Colonic mucosa (tissue), 4 donors: Measurements from ENCODE around the gene ACOXL. TPM values are rescaled to one million over a fixed set of nuclear protein-coding genes. Genes with fewer than 3 reads are reported as not detected.

Experiments used
- DNase-seq: peaks from one replicate; pipeline ENCODE4 v3.0.0-alpha.2; 2020
- H3K27ac ChIP-seq: fragments of 200-600 bp; one replicate; pipeline ENCODE4 v1.8.0; 2021
- H3K27me3 ChIP-seq: fragments of 200-600 bp; one replicate; pipeline ENCODE4 v1.8.0; 2021
- H3K36me3 ChIP-seq: fragments of 200-600 bp; one replicate; pipeline ENCODE4 v1.8.0; 2021
- H3K4me1 ChIP-seq: fragments of 200-600 bp; one replicate; pipeline ENCODE4 v1.8.0; 2021; ENCODE audit warnings: mild to moderate bottlenecking
- H3K4me3 ChIP-seq: fragments of 200-600 bp; one replicate; pipeline ENCODE4 v1.8.0; 2021
- H3K9ac ChIP-seq, 2 donors: one replicate each; pipeline ENCODE4 v1.7.0; 2013; ENCODE audit warnings: control low read depth in 2 of 2, low read depth in 2 of 2, low read length in 2 of 2
- H3K9me3 ChIP-seq: fragments of 200-600 bp; one replicate; pipeline ENCODE4 v1.8.0; 2021
- CTCF ChIP-seq: fragments of 200-600 bp; IDR thresholded peaks from one replicate; pipeline ENCODE4 v1.8.0; 2022; ENCODE audit warnings: antibody characterized with exemption, mild to moderate bottlenecking
- intact Hi-C: fragments of 100-400 bp; cut with DNase I; formaldehyde crosslinking; loops from one replicate; pipeline ENCODE4 v1.14.1; 2022
- total RNA-seq, 2 donors: library from RNA; stranded (reverse); fragmentation: NEBNext Ultra II Directional in 1 of 2; extraction: Animal tissue kit (Norgen Biotek cat#: 25700) in 1 of 2; gene quantifications; one replicate each; pipeline ENCODE4 v1.2.1, GENCODE V29; 2021
- donor health status: healthy.
- donor health status: DM: no; HTN: no; CAD: no.
- donor health status: DM: no; HTN: no; CAD: no.

Gene ACOXL
- total RNA-seq, 2 donors from 2014 or later, result 0.32 to 0.82 TPM

GRCh38 chr2:111100765-111101162 is 368.4 kb downstream of the ACOXL start:
- no peaks in the 10 kb centered on the region for H3K27me3 ChIP-seq
- H3K27ac ChIP-seq, result no peak overlapping the region
- intact Hi-C loops, result no loop called here
- DNase-seq, result no peak
- H3K4me1 ChIP-seq, result no peaks in the 10 kb centered on the region
- H3K9me3 ChIP-seq, result no peaks in the 10 kb centered on the region
- no peak for TF ChIP-seq CTCF
- H3K9ac ChIP-seq, result no peak overlapping the region
- no peaks in the 10 kb centered on the region for H3K36me3 ChIP-seq
- H3K4me3 ChIP-seq, result no peak overlapping the region

GRCh38 chr2:111101592-111101991 is 369.2 kb downstream of the ACOXL start:
- no peak for TF ChIP-seq CTCF
- Histone ChIP-seq H3K4me1 (no peaks in the 10 kb centered on the region), H3K27me3 (no peaks in the 10 kb centered on the region), H3K9ac (no peak overlapping the region), H3K36me3 (no peaks in the 10 kb centered on the region), H3K4me3 (no peak overlapping the region), H3K9me3 (no peaks in the 10 kb centered on the region), H3K27ac (no peak overlapping the region)
- intact Hi-C loops, result no loop called here
- DNase-seq, result no peak

GRCh38 chr2:111102216-111102615 is 369.8 kb downstream of the ACOXL start:
- Histone ChIP-seq H3K27me3 (no peaks in the 10 kb centered on the region), H3K4me1 (no peaks in the 10 kb centered on the region), H3K27ac (no peak overlapping the region), H3K36me3 (no peaks in the 10 kb centered on the region), H3K4me3 (no peak overlapping the region), H3K9me3 (no peaks in the 10 kb centered on the region), H3K9ac (no peak overlapping the region)
- no peak for TF ChIP-seq CTCF
- DNase-seq, result no peak
- intact Hi-C loops, result no loop called here

GRCh38 chr2:111105926-111106325 is 373.6 kb downstream of the ACOXL start:
- no peaks in the 10 kb centered on the region for H3K36me3 ChIP-seq
- DNase-seq, result no peak
- intact Hi-C loops, result no loop called here
- H3K4me1 ChIP-seq, result no peaks in the 10 kb centered on the region
- no peak for TF ChIP-seq CTCF
- H3K4me3 ChIP-seq, result no peak overlapping the region
- no peaks in the 10 kb centered on the region for H3K9me3 ChIP-seq
- H3K9ac ChIP-seq, result no peak overlapping the region
- H3K27me3 ChIP-seq, result no peaks in the 10 kb centered on the region
- H3K27ac ChIP-seq, result no peak overlapping the region

GRCh38 chr2:111106706-111107105 is 374.3 kb downstream of the ACOXL start:
- H3K9me3 ChIP-seq, result no peaks in the 10 kb centered on the region
- H3K27ac ChIP-seq, result no peak overlapping the region
- no peak for DNase-seq
- no peak for TF ChIP-seq CTCF
- H3K4me3 ChIP-seq, result no peak overlapping the region
- H3K27me3 ChIP-seq, result no peaks in the 10 kb centered on the region
- intact Hi-C loops, result no loop called here
- no peaks in the 10 kb centered on the region for H3K36me3 ChIP-seq
- no peak overlapping the region for H3K9ac ChIP-seq
- no peaks in the 10 kb centered on the region for H3K4me1 ChIP-seq
